NCI-H748 (cell line): ENCODE data around the gene MMS19.
"Not testable (repeated sequence)": the region's sequence is repeated elsewhere in the genome, so short reads cannot be mapped to it uniquely, and the experiment has no call there.

Experiments used
- DNase-seq: peaks from one replicate; lab custom pipeline; 2025; ENCODE audit not compliant: unreplicated experiment; lab: John Stamatoyannopoulos, UW

MMS19 gene

DNA sequence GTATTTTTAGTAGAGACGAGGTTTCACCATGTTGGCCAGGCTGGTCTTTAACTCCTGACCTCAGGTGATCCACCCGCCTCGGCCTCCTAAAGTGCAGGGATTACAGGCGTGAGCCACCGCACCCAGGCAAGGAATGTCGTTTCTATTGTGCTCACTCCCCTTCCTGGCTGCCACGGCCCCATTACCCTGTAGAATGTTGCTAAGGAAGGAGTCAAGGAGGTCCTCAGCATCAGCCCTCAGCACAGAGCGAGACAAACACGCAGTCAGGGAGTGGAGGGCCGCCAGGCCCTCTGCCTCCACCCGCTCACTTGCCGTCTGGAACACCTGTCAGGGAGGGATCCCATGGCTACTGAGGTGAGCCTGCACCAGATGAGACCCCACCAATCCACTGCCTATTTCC lies 29.4 kb downstream of the MMS19 start:
- not testable (repeated sequence) for DNase-seq

DNA sequence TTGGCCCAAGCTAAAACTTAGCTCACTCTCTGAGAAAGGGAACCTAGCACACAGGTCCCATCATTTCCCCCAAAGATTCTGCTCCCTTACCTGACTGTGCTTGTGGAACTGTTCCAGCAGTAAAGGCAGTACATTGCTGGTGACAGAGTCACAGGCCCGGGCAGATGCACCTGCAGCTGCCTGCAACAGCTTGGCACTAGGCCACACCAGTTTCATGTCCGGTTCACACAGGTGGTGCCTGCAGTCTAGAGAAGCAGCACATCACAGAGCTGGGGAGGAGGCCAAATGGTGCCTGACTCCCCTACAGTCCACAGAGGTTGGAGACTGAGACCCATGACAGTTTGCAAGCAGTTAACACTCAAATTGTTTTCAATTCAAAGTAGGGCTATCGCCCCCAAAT lies 30.1 kb downstream of the MMS19 start:
- no peak for DNase-seq

DNA sequence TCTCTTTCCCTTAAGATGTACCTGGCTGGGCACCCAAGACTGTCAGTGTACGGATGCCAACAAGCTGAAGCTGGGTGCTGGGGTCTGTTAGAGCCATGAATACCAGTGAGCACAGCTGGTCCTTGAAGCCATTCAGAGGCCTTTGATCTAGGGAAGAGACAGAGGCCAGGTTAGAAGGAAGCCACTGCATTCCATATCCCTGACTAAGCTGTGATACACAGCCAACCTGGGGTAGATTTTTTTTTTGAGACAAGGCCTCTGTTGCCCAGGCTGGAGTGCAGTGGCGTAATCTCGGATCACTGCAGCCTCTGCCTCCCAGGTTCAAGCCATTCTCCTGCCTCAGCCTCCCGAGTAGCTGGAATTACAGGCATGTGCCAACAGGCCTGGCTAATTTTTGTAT lies 31.5 kb downstream of the MMS19 start:
- DNase-seq: no peak

DNA sequence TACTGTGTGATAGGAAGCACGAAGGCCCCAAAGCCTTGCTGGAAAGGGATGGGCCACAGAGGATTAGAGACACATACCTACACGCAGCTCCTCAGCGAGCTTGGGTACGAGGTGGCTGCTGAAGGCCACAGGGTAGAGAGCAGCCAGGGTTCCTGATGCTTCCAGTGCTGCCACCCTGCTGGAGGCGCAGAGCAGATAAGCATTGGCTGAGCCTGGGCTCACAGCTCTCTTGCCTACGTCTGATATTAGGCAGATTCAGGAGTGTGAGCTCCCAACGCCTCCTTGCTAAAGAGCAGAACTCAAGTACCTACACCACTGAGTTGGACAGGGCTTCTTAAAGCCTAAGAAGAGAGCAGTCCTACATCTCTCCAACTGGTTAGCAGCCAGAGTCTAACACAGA lies 32.2 kb downstream of the MMS19 start:
- DNase-seq: no peak

DNA sequence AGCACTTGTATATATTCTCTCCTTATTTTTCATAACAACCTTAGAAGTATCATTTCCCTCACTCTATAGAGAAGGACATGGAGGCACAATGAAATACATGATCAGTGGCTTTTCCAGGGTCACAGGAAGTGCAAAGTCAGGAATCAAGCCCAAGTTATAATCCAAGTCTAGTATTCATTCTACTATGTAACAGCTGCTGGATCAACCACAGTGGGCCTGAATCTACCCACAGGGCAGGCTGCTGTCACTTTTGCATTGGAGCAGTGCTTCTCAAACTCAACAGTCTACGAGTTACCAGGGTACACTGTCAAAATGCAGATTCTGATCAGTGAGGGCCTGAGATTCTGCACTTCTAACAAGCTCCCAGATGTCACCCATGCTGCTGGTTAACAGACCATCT lies 34.0 kb downstream of the MMS19 start:
- no peak for DNase-seq

DNA sequence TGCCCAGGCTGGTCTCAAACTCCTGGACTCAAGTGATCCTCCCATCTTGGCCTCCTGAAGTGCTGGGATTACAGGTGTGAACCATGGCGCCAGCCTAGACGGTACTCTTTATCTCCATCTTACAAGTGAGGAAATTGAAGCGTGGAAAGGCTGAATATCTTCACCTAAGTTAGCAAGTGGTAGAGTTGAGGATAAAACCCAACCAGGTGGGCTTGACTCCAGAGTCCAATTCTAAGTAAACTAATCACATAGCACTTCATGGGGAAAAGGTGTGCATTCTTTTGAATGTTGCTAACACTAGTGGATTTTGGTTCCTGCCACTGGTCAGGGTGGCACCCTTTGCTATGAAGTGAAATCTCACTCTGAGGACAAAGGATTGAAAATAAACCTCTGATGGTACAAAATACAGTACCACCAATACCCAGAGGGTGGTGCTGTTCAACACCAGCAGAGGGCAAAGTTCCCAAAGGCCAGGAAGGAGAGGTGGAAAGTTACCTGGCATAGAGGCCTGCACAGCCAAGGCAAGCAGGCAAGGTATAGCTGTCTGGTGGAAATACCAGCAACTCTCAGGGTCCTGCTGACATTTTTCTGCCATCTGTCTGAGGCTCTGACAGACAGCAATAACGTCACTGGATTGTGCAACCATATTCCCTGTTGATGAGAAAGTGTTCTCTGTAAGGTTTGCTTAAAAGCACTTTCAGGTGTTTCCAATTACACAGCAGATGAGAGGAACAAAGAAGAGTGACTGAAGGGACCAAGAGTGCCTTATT lies 34.7 kb downstream of the MMS19 start:
- peak; percentile 41 for DNase-seq

DNA sequence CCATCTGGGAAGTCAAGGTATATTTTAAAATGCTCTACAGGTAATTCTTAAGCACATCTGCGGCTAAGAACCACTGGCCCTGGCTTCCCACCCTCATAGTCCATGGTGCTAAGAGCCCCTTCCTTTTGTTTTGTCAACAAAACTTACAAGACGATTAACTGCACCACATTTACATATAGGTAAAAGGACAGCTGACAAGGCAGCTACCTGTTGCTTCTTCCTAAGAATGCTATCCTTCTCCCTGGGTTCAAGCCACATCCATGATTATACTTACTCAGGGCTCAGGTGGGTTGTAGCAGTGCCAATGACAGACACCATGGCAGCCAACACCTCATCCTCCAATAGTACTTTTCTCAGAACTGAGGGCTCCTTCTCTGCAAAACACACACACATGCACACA lies 35.9 kb downstream of the MMS19 start:
- DNase-seq: no peak

DNA sequence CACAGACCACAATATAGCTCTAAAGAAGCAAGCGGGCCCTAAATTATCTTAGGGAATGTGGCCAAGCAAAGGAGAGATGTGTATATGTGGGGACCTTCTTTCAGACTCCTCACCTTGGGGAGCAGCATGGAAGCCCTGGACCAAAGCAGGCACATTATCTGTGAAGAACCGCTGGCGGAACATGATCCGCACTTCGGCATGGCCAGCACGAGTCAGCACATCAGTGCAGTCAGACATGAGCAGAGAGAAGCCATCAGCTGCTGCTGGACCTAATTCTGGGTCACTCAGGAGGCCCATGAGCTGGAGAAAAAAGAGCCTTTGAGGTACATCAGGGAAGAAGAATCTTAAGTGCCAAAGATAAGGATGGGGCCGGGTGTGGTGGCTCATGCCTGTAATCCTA lies 38.3 kb downstream of the MMS19 start:
- DNase-seq: no peak

DNA sequence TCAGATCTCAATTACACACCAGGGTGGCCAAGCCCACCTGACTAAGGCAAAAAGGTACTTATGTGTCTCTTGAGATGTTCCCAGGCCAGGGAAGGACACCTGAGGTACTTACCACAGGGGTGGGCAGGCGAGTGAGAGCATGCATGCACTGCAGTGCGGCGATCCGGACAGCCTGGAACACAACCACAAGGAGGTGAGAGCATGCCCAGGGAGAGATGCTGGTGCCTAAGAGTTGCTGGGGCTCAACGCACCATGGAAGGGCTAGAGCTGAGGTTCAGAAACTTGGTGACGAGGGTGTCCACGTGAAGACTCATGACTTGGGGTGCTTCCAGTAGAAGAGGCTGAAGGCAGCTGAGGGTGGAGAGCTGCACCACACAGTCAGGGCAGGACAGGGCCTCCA lies 39.1 kb downstream of the MMS19 start:
- no peak for DNase-seq

DNA sequence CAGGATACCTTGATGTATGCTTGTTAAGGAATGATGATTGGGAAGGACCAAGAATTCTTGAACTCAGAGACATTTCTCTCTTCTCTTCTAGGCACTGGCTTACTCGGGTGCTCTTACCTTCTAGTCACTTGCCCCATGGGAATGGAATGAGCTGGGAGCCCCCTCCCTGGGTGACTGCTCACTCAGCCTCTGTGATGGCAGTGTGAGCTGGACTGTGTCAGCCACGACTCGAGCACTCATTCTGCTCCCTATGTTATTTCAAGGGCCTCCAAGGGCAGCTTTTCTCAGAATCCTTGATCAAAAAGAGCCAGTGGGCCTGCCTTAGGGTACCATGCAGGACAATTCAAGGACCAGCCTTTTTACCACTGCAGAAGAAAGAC lies 41.5 kb downstream of the MMS19 start:
- no peak for DNase-seq

DNA sequence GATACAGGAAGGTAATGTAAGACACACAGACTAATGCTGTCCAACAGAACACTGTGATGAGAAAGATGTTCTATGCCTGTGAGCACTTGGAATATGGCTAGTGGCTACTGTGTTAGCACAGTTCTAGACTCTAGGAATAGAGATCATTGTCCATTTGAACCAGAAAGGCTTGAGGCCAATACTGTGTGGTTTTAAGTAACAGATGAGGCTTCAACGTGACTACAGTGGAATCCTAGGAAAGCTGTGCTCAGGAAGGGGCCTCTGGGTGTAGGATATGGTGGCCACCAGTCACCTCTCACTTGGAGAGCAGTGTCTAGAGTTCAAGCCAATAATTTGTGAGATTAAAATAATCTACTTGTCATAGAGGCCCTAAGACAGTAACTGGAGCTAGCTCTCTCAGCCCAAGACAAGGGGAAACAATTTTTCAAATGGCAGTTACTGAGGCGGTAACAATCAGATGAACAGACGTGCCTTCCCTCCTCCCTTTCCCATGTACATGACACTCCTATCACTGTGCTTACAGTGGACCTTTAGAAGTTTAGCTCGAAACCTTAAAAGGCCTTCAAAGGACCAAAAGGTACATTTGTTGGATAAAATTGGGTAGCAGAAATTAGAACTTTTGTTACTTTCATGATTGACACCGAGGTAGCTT lies 42.1 kb downstream of the MMS19 start:
- DNase-seq: no peak

DNA sequence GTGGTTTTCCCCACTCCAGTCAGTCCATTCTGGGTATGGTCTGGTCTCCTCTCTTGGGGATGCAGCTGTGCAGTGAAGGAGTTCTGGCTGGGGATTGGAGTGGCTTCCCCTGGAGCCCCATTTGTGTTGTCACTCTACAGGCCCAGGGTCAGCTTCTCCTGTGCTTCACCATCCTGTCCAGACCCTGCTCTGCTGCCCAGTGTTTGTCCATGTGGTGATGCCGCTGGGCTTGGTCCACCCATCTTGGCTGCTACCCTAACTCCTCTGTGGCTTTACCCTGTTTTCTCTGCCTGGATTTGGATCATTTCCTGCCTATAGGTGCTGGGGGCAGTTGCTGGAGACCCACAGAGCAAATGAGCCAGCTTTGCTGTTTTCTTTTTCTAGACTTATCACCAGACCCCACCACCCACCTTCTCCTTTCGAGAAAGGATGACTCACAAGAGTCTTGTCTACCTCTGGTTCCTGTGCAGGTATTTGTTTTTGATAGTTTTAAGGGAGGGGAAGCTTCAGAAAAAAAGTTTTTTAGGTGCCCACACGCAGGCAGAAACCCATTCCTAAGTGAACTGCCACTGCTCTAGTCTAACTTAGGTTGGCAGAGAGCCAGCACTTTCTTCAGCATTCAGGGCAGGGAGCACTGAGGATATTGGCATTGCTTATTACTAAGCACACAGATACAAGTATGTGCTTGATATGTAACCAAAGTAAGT lies 43.7 kb downstream of the MMS19 start:
- no peak for DNase-seq

DNA sequence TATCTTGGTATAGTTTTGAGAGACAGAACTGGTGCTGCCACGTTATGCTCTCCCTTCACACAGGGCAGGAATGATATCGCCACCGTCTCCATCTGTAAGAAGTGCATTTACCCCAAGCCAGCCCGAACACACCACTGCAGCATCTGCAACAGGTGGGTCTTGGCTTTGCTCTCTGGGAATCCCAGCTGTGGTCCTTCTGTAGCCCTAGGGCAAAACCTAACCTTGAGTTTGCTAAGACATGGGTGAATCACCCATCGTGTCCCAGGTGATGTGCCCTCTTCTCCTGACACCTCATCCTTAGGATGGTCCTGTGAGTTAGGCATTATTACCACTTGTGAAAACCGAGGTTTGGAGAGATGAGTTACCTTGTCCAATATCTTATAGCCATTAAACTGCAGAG lies 45.9 kb downstream of the MMS19 start:
- DNase-seq: no peak

DNA sequence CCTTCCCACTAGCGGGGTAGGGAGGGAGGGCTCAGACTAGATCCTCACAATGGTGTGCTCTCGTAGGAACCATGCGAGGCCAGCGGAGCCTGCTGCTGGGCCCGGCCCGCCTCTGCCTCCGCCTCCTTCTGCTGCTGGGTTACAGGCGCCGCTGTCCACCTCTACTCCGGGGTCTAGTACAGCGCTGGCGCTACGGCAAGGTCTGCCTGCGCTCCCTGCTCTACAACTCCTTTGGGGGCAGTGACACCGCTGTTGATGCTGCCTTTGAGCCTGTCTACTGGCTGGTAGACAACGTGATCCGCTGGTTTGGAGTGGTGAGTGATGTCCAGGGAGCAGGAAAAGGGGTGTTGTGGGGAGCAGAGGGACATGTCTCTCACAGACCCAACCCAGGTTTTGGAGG lies 46.6 kb downstream of the MMS19 start:
- no peak for DNase-seq

DNA sequence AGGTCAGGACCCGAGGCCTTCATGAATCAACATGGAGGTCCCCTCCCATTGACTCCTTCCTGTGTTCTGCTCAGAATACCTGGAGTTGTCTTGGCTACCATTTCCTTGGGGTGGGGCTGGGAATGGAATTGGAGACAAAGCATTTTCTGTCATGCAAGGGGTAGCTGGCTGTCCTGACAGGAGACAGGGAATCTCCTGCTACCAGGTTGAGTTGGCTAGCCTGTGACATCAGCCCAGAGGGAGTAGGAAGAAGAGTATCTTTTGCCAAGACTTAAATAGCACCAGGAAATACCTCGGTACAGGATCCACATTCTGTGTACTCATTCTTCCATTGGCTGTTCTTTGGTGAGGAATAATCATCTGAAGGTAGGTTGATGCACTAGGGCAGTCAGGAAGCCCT lies 47.4 kb downstream of the MMS19 start:
- no peak for DNase-seq

DNA sequence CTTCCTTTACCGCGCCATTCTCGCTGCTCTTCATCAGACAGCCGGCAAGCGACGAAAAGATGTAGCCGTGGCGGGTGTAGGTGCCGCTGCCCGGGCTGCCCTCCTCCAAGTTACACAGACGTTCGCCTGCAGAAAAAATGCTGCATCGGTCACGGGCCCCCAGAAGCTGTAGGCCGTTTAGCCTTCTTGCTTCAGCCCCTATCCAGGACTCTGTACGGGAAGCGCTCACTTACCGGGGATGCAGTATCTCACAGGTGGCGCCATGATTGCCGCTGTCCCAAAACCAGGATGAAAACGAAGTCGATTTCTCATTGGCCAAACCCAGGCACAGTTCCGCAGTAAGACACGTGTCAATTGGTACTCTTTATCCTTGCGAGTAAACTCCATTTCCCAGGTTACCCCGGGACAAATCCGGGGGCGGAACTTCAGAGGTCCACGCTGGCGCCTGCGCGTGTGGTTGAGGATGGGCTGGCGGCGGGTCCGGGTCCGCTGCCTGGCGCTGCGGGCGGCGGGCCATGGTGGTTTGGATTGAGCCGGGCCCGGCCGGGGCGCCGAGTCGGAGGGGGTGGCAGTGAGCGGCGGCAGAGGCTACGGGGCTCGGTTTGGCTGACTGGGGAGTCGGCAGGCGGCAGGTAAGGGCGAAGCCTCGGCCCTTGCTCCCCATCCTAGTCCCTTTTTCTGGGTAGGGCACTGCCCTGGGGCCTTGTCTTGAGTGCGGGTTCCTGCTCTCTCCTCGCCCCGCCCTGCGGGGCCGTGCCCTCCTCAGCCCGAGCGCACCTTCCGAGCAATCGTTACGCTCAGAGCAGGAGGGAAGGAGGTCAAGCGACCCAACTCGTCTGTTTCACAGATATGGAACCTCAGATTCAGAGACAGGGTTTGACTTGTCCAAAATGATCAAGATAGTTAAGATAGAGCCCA lies 52.2 kb downstream of the MMS19 start, which contains the start of the genes EXOSC1 and ZDHHC16:
TSS of gene EXOSC1 (minus strand) at position 285 of the 918 bp plus-strand sequence. CDS start at position 264, 21 bp downstream.
TSS of gene ZDHHC16 (plus strand) at position 454 of the 918 bp plus-strand sequence. CDS start 5,501 bp downstream, outside the sequence.
- DNase-seq: peak; percentile 93

DNA sequence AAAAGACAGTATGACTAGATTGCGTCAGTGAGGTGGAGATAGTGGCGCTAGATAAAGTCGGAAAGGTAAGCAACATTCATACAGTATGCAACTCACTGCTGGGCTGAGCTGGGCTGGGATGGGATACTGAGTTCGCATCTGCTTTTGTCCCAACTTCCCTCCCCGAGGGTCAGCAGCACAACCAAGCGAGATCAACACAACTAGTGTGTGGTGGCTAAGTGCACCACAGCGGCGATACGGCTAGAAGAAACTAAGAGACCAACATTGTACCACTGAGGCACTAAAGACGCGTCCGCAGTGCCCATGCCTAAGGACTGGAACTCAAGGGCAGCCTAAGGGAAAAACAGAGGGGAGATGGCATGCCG lies 52.9 kb downstream of the MMS19 start:
- peak; percentile 35 for DNase-seq

DNA sequence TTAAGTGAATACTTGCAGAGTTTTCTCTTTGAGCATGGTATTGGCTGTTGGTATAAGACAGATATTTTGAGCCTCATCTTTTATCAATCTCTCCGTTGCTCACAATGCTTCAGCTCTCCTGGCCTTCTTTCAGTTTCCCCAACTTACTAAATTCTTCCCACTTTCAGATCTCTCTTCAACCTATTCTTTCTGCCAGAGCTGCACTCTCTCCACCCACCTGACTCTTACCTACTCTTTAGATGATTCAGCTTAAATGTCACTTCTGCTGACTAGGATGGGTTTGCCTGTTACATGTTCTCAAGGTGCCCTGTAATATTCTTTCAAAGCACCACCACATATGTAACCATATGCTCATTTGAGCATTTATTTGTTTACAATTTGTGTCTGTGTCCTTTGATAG lies 54.0 kb downstream of the MMS19 start:
- no peak for DNase-seq

DNA sequence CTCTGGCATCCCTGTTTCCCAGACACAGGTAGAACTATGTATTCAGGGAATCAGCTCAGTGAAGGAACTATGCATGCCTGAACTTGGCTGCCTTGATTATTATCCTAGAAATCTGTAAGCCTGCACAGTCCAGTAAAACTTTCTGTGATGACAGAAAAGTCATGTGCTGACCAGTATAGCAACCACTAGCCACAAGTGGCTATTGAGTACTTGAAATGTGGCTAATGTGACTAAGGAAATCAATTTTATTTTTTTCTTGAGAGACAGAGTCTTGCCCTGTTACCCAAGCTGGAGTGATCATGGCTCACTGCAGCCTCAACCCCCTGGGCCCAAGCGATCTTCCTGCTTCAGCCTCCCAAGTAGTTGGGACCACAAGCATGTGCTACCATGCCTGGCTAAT lies 55.9 kb downstream of the MMS19 start:
- DNase-seq: no peak

DNA sequence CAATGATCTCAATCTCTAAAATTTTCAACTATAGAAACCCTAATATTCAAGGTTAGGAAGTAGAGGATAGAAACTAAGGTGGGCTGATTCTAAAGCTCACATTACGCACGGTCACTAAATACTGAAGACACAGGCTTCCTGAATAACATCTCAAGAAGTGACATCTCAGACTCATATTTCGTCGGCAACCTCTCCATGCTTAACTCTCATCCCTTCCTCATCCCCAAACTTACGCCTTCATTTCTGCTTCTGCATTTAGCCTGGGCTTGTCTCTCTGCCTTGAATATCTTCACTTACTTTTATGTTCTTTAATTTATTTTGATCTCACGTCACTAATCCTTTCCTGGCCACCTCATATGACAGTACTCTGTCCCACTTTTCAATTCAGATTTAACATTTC lies 63.0 kb downstream of the MMS19 start:
- no peak for DNase-seq

DNA sequence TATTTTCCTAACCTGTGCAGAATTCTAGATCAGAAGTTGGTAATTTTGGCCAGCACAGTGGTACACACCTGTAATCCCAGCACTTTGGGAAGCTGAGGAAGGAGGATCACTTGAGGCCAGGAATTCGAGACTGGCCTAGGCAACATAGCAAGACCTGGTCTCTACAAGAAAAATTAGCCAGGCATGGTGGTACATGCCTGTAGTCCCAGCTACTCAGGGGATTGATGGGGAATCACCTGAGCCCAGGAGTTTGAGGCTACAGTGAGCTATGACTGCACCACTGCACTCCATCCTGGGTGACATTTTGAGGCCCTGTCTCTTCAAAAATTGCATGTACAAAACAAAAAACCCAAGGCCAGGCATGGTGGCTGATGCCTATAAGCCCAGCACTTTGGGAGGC lies 63.7 kb downstream of the MMS19 start:
- no peak for DNase-seq
